ENCODE results near the gene C9orf50. TPM values are rescaled to one million over a fixed set of nuclear protein-coding genes. Genes with fewer than 3 reads are reported as not detected.

C9orf50 gene
- total RNA-seq, 1 experiment from 2014 or later, result not detected

GRCh38 chr9:129604766-129605163, 16.1 kb downstream of the C9orf50 start:
- Histone ChIP-seq H3K4ac (ENCODE audit: low read depth, low read length) (no peak overlapping the region), H2AK5ac (ENCODE audit: insufficient read length, low read length) (no peak overlapping the region), H3K27ac (ENCODE audit: insufficient read length, low read depth, low read length) (no peak overlapping the region), H2BK20ac (ENCODE audit: low read depth, low read length, poor library complexity, severe bottlenecking) (no peak overlapping the region), H3K4me1 (ENCODE audit: insufficient read depth, low read length) (peaks cover 5% of the 10 kb centered on the region; the same call in 1 of the 2 replicates), H3K4me2 (ENCODE audit: insufficient read depth, insufficient read length, low read length) (no peak overlapping the region), H3T11ph (ENCODE audit: low read length) (no peak overlapping the region), H3K56ac (ENCODE audit: insufficient read length, low read depth, low read length) (no peak overlapping the region), H4K5ac (ENCODE audit: insufficient read length, low read depth, low read length) (no peak overlapping the region), H2BK15ac (ENCODE audit: low read depth, low read length) (no peak overlapping the region), H3K14ac (ENCODE audit: insufficient read depth, low read length) (no peak overlapping the region), H3K79me2 (ENCODE audit: insufficient read depth, low read length) (no peaks in the 10 kb centered on the region), H3K9me3 (ENCODE audit: control insufficient read depth, low read depth, low read length) (no peaks in the 10 kb centered on the region), H3K23me2 (ENCODE audit: insufficient read length, low read depth, low read length, poor library complexity, severe bottlenecking) (peaks cover 3% of the 10 kb centered on the region), H3K27me3 (ENCODE audit: insufficient read depth, low read length) (no peaks in the 10 kb centered on the region), H3K79me1 (ENCODE audit: insufficient read depth, low read depth, low read length, poor library complexity, severe bottlenecking) (no peaks in the 10 kb centered on the region), H3K18ac (ENCODE audit: insufficient read length, low read depth, low read length) (no peak overlapping the region), H4K91ac (ENCODE audit: insufficient read length, low read depth, low read length) (no peak overlapping the region), H2AFZ (ENCODE audit: low read length) (no peak overlapping the region), H3K23ac (ENCODE audit: insufficient read length, low read depth, low read length) (no peak overlapping the region), H2BK12ac (ENCODE audit: insufficient read length, low read depth, low read length) (no peak overlapping the region), H3K9ac (ENCODE audit: extremely low read depth, insufficient read length, low read length) (no peak overlapping the region), H2BK5ac (ENCODE audit: insufficient read length, low read length) (no peak overlapping the region), H2BK120ac (ENCODE audit: low read depth, low read length, poor library complexity, severe bottlenecking) (no peak overlapping the region), H4K20me1 (ENCODE audit: control insufficient read depth, insufficient read depth, insufficient read length) (no peaks in the 10 kb centered on the region), H4K8ac (replicated peaks; ENCODE audit: insufficient read length, low read depth, low read length) (no peak overlapping the region)
- DNase-seq, result no peak
- TF ChIP-seq CTCF (conservative IDR thresholded peaks at IDR 0.05), result no peak
- Mint-ChIP-seq H3K4me1 (peaks cover 29 to 40% of the 10 kb centered on the region in 2 experiments), H3K9me3 (no peaks in the 10 kb centered on the region; a peak in 2 of 5 replicates), H3K27ac (no peak overlapping the region), H3K36me3 (ENCODE audit: insufficient read depth in 1 of 3, low read depth in 3 of 3) (no peaks in the 10 kb centered on the region), H3K27me3 (ENCODE audit: low read depth) (peaks cover 11% of the 10 kb centered on the region), H3K4me3 (no peak overlapping the region)
- WGBS (ENCODE audit: extremely low coverage, insufficient read length, low lambda C conversion rate), result no CpG with 5 or more reads among the region's 8 CpGs

Data from H9 (cell line).